ENCODE measurements around the gene MORN1.

Gene MORN1

GRCh38 chr1:2322581-2323211 lies 68.7 kb downstream of the MORN1 start:
- no peak for DNase-seq (ENCODE audit: low read depth)
- TF ChIP-seq CTCF (IDR thresholded peaks at IDR 0.05; ENCODE audit: insufficient read depth, low read depth, low read length, missing control alignments), result no peak
- H3K4me3 ChIP-seq (ENCODE audit: low read depth, low read length), result no peak overlapping the region

GRCh38 chr1:2322065-2322571 lies 69.2 kb downstream of the MORN1 start:
- no peak overlapping the region for H3K4me3 ChIP-seq (ENCODE audit: low read depth, low read length)
- no peak for DNase-seq (ENCODE audit: low read depth)
- no peak for TF ChIP-seq CTCF (IDR thresholded peaks at IDR 0.05; ENCODE audit: insufficient read depth, low read depth, low read length, missing control alignments)

GRCh38 chr1:2320760-2321667 lies 70.3 kb downstream of the MORN1 start:
- TF ChIP-seq CTCF (IDR thresholded peaks at IDR 0.05; ENCODE audit: insufficient read depth, low read depth, low read length, missing control alignments), result no peak
- no peak for DNase-seq (ENCODE audit: low read depth)

GRCh38 chr1:2320006-2320405 lies 71.3 kb downstream of the MORN1 start:
- DNase-seq (ENCODE audit: low read depth), result no peak
- no peak for TF ChIP-seq CTCF (IDR thresholded peaks at IDR 0.05; ENCODE audit: insufficient read depth, low read depth, low read length, missing control alignments)

More at GRCh38 chr1:2320760-2321667, 70.3 kb downstream of the MORN1 start:
- H3K4me3 ChIP-seq (ENCODE audit: low read depth, low read length), result no peak overlapping the region

GRCh38 chr1:2319291-2319690 lies 72.1 kb downstream of the MORN1 start:
- DNase-seq (ENCODE audit: low read depth), result no peak
- TF ChIP-seq CTCF (IDR thresholded peaks at IDR 0.05; ENCODE audit: insufficient read depth, low read depth, low read length, missing control alignments), result no peak
- H3K4me3 ChIP-seq (ENCODE audit: low read depth, low read length), result no peak overlapping the region

More at GRCh38 chr1:2320006-2320405, 71.3 kb downstream of the MORN1 start:
- no peak overlapping the region for H3K4me3 ChIP-seq (ENCODE audit: low read depth, low read length)

GRCh38 chr1:2318314-2319278 lies 72.8 kb downstream of the MORN1 start:
- no peak for TF ChIP-seq CTCF (IDR thresholded peaks at IDR 0.05; ENCODE audit: insufficient read depth, low read depth, low read length, missing control alignments)
- no peak overlapping the region for H3K4me3 ChIP-seq (ENCODE audit: low read depth, low read length)
- no peak for DNase-seq (ENCODE audit: low read depth)
